H9 (cell line): ENCODE measurements around the gene ISY1. TPM values are rescaled to one million over a fixed set of nuclear protein-coding genes. Genes with fewer than 3 reads are reported as not detected.

ENCODE experiments used
- DNase-seq: peaks from one replicate; pipeline ENCODE4 v3.0.0-alpha.2; 2017
- H2AFZ ChIP-seq: one replicate; pipeline ENCODE4 v1.6.1; 2013; ENCODE audit warnings: mild to moderate bottlenecking, low read length, control low read depth, moderate library complexity
- H2AK5ac ChIP-seq: 2 replicates; pipeline ENCODE4 v1.6.1; 2013; ENCODE audit warnings: low read length, control low read depth, mixed read lengths; ENCODE audit not compliant: insufficient read length
- H2BK120ac ChIP-seq: one replicate; pipeline ENCODE4 v1.6.1; 2013; ENCODE audit warnings: low read depth, mild to moderate bottlenecking, low read length, control low read depth, inconsistent platforms; ENCODE audit not compliant: poor library complexity, severe bottlenecking
- H2BK12ac ChIP-seq: 2 replicates; pipeline ENCODE4 v1.6.1; 2013; ENCODE audit warnings: low read length, control low read depth, mixed read lengths, low read depth; ENCODE audit not compliant: insufficient read length
- H2BK15ac ChIP-seq: 2 replicates; pipeline ENCODE4 v1.6.1; 2013; ENCODE audit warnings: low read depth, low read length, control low read depth
- H2BK20ac ChIP-seq: one replicate; pipeline ENCODE4 v1.6.1; 2013; ENCODE audit warnings: low read depth, mild to moderate bottlenecking, low read length, control low read depth, inconsistent platforms; ENCODE audit not compliant: poor library complexity, severe bottlenecking
- H2BK5ac ChIP-seq: 2 replicates; pipeline ENCODE4 v1.6.1; 2013; ENCODE audit warnings: low read length, control low read depth, mixed read lengths; ENCODE audit not compliant: insufficient read length
- H3K14ac ChIP-seq: 2 replicates; pipeline ENCODE4 v1.6.1; 2013; ENCODE audit warnings: low read length, control low read depth; ENCODE audit not compliant: insufficient read depth
- H3K18ac ChIP-seq: 2 replicates; pipeline ENCODE4 v1.6.1; 2013; ENCODE audit warnings: low read depth, mild to moderate bottlenecking, mixed read lengths, low read length, control low read depth; ENCODE audit not compliant: insufficient read length
- H3K23ac ChIP-seq: 2 replicates; pipeline ENCODE4 v1.6.1; 2013; ENCODE audit warnings: low read length, control low read depth, mixed read lengths, low read depth; ENCODE audit not compliant: insufficient read length
- H3K23me2 ChIP-seq: 2 replicates; pipeline ENCODE4 v1.6.1; 2013; ENCODE audit warnings: low read depth, mild to moderate bottlenecking, mixed read lengths, low read length, control low read depth; ENCODE audit not compliant: insufficient read length, poor library complexity, severe bottlenecking
- H3K27ac ChIP-seq: 2 replicates; pipeline ENCODE4 v1.5.1; 2013; ENCODE audit warnings: low read length, control low read depth, mixed read lengths, low read depth; ENCODE audit not compliant: insufficient read length
- H3K27me3 ChIP-seq: 2 replicates; pipeline ENCODE4 v1.6.1; 2013; ENCODE audit warnings: low read length, control low read depth, inconsistent platforms; ENCODE audit not compliant: insufficient read depth
- H3K4ac ChIP-seq: 2 replicates; pipeline ENCODE4 v1.6.1; 2013; ENCODE audit warnings: low read depth, mild to moderate bottlenecking, control low read depth, inconsistent platforms, low read length, moderate library complexity
- H3K4me1 ChIP-seq: 2 replicates; pipeline ENCODE4 v1.6.1; 2013; ENCODE audit warnings: low read length, control low read depth, inconsistent platforms; ENCODE audit not compliant: insufficient read depth
- H3K4me2 ChIP-seq: 2 replicates; pipeline ENCODE4 v1.6.1; 2013; ENCODE audit warnings: low read length, control low read depth, mixed read lengths; ENCODE audit not compliant: insufficient read length, insufficient read depth
- H3K56ac ChIP-seq: 2 replicates; pipeline ENCODE4 v1.6.1; 2013; ENCODE audit warnings: low read depth, mild to moderate bottlenecking, mixed read lengths, low read length, control low read depth; ENCODE audit not compliant: insufficient read length
- H3K79me1 ChIP-seq: 2 replicates; pipeline ENCODE4 v1.6.1; 2013; ENCODE audit warnings: low read depth, mild to moderate bottlenecking, moderate library complexity, low read length, control low read depth, inconsistent platforms; ENCODE audit not compliant: insufficient read depth, poor library complexity, severe bottlenecking
- H3K79me2 ChIP-seq: 2 replicates; pipeline ENCODE4 v1.6.1; 2013; ENCODE audit warnings: low read length, control low read depth, inconsistent platforms; ENCODE audit not compliant: insufficient read depth
- H3K9ac ChIP-seq: 2 replicates; pipeline ENCODE4 v1.6.1; 2013; ENCODE audit warnings: low read length, control low read depth, mixed read lengths; ENCODE audit not compliant: insufficient read length; ENCODE audit errors: extremely low read depth
- H3K9me3 ChIP-seq: one replicate; pipeline ENCODE4 v1.6.1; 2013; ENCODE audit warnings: low read depth, low read length, inconsistent platforms; ENCODE audit not compliant: control insufficient read depth
- H3T11ph ChIP-seq: one replicate; pipeline ENCODE4 v1.6.1; 2013; ENCODE audit warnings: mild to moderate bottlenecking, low read length, control low read depth, inconsistent platforms
- H4K20me1 ChIP-seq: one replicate; pipeline ENCODE4 v1.6.1; 2013; ENCODE audit not compliant: control insufficient read depth, insufficient read length, insufficient read depth
- H4K5ac ChIP-seq: 2 replicates; pipeline ENCODE4 v1.6.1; 2013; ENCODE audit warnings: low read depth, mild to moderate bottlenecking, mixed read lengths, low read length, control low read depth; ENCODE audit not compliant: insufficient read length
- H4K8ac ChIP-seq: replicated peaks from 2 replicates; pipeline ENCODE4 v1.6.1; 2013; ENCODE audit warnings: low read length, control low read depth, mixed read lengths, low read depth; ENCODE audit not compliant: insufficient read length
- H4K91ac ChIP-seq: 2 replicates; pipeline ENCODE4 v1.6.1; 2013; ENCODE audit warnings: low read depth, mild to moderate bottlenecking, moderate library complexity, mixed read lengths, low read length, control low read depth; ENCODE audit not compliant: insufficient read length
- H3K27ac Mint-ChIP-seq, 3 experiments: 2 replicates in 2 of 3; 3 replicates in 1 of 3; pipeline ENCODE4 v1.8.0; 2020 to 2021; ENCODE audit warnings: mixed read lengths in 3 of 3, mild to moderate bottlenecking in 1 of 3, moderate library complexity in 1 of 3
- H3K27me3 Mint-ChIP-seq: 2 replicates; pipeline ENCODE4 v1.8.0; 2021; ENCODE audit warnings: low read depth, mild to moderate bottlenecking, moderate library complexity, mixed read lengths
- H3K36me3 Mint-ChIP-seq, 3 experiments: 2 replicates in 2 of 3; 3 replicates in 1 of 3; pipeline ENCODE4 v1.8.0; 2020 to 2021; ENCODE audit warnings: low read depth in 3 of 3, mixed read lengths in 3 of 3; ENCODE audit not compliant: insufficient read depth in 1 of 3
- H3K4me1 Mint-ChIP-seq, 2 experiments: 2 replicates each; pipeline ENCODE4 v1.8.0; 2020; ENCODE audit warnings: mixed read lengths in 2 of 2
- H3K4me3 Mint-ChIP-seq, 2 experiments: 2 replicates in 1 of 2; 3 replicates in 1 of 2; pipeline ENCODE4 v1.8.0; 2020 to 2021; ENCODE audit warnings: mild to moderate bottlenecking in 2 of 2, mixed read lengths in 2 of 2, moderate library complexity in 1 of 2
- H3K9me3 Mint-ChIP-seq, 2 experiments: 2 replicates in 1 of 2; 3 replicates in 1 of 2; pipeline ENCODE4 v1.8.0; 2020; ENCODE audit warnings: mild to moderate bottlenecking in 2 of 2, mixed read lengths in 2 of 2, moderate library complexity in 1 of 2
- WGBS: extraction: QIAGEN DNeasy Blood & Tissue Kit; methylation state at CpG from one replicate; pipeline ENCODE4 v1.1.7; 2013; ENCODE audit warnings: missing lambda C conversion rate, low lambda C conversion rate, mixed read lengths; ENCODE audit not compliant: insufficient read length; ENCODE audit errors: extremely low coverage; 5-methylcytosine and 5-hydroxymethylcytosine counted together
- total RNA-seq: library from RNA; stranded (reverse); gene quantifications from 2 replicates; pipeline ENCODE4 v1.2.1, GENCODE V29; 2021
- TF ChIP-seq, protein P1 (sequence below): fragments of 200-600 bp; sonication (generic); conservative IDR thresholded peaks from 3 replicates; pipeline ENCODE4 v1.8.0; 2021; ENCODE audit warnings: antibody characterized with exemption, mild to moderate bottlenecking

The ISY1 gene
- total RNA-seq, 1 experiment from 2014 or later, result 28.1 TPM

DNA sequence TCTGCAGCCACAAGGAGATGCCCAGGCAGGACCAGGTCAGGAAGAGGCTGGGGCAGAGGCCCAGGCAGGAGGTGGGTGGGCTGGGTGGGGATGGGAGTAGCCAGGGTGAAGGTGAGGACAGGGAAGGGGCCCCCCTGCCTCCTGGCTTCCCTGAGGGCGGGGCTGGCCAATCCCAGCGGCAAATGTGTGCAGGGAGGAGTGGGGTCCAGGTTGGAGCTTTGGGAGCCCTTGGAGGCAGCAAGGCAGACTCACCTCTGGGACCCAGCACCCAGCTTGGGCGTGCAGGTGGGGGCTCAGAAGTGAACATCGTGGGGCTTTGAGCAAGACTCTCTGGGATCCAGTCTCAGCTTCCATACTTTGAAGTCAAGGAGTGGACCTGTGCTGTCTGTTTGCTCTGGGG is 75.0 kb downstream of the ISY1 start:
- H3K23me2 ChIP-seq, result no peaks in the 10 kb centered on the region
- no peaks in the 10 kb centered on the region for H3K9me3 ChIP-seq
- no peaks in the 10 kb centered on the region for H4K20me1 ChIP-seq
- DNase-seq, result no peak
- no peak overlapping the region for H2AFZ ChIP-seq
- H3K4ac ChIP-seq, result no peak overlapping the region
- H3K4me3 Mint-ChIP-seq, result no peak overlapping the region
- no peak overlapping the region for H2AK5ac ChIP-seq
- H3K79me1 ChIP-seq, result no peaks in the 10 kb centered on the region
- no peak overlapping the region for H2BK5ac ChIP-seq
- no peak overlapping the region for H2BK15ac ChIP-seq
- no peak overlapping the region for H3K18ac ChIP-seq
- H3K9ac ChIP-seq, result no peak overlapping the region
- H4K8ac ChIP-seq, result no peak overlapping the region
- no peak overlapping the region for H4K91ac ChIP-seq
- H2BK20ac ChIP-seq, result no peak overlapping the region
- H4K5ac ChIP-seq, result no peak overlapping the region
- H2BK120ac ChIP-seq, result no peak overlapping the region
- H3K27me3 Mint-ChIP-seq, result peaks cover 8% of the 10 kb centered on the region
- no peak overlapping the region for H3K4me2 ChIP-seq
- H3K4me1 Mint-ChIP-seq, result no peaks in the 10 kb centered on the region
- H3T11ph ChIP-seq, result no peak overlapping the region
- no peak overlapping the region for H2BK12ac ChIP-seq
- no peaks in the 10 kb centered on the region for H3K36me3 Mint-ChIP-seq
- H3K79me2 ChIP-seq, result no peaks in the 10 kb centered on the region
- H3K27ac Mint-ChIP-seq, result peak overlapping the region in 1 of 3 experiments; percentile 91; a peak in 1 of 7 replicates
- H3K4me1 ChIP-seq, result no peaks in the 10 kb centered on the region
- H3K56ac ChIP-seq, result no peak overlapping the region
- TF ChIP-seq, protein P1, sequence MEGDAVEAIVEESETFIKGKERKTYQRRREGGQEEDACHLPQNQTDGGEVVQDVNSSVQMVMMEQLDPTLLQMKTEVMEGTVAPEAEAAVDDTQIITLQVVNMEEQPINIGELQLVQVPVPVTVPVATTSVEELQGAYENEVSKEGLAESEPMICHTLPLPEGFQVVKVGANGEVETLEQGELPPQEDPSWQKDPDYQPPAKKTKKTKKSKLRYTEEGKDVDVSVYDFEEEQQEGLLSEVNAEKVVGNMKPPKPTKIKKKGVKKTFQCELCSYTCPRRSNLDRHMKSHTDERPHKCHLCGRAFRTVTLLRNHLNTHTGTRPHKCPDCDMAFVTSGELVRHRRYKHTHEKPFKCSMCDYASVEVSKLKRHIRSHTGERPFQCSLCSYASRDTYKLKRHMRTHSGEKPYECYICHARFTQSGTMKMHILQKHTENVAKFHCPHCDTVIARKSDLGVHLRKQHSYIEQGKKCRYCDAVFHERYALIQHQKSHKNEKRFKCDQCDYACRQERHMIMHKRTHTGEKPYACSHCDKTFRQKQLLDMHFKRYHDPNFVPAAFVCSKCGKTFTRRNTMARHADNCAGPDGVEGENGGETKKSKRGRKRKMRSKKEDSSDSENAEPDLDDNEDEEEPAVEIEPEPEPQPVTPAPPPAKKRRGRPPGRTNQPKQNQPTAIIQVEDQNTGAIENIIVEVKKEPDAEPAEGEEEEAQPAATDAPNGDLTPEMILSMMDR, result no peak
- no peak overlapping the region for H3K27ac ChIP-seq
- no peak overlapping the region for H3K23ac ChIP-seq
- H3K9me3 Mint-ChIP-seq, result no peaks in the 10 kb centered on the region
- H3K14ac ChIP-seq, result no peak overlapping the region
- H3K27me3 ChIP-seq, result no peaks in the 10 kb centered on the region
- no CpG with 5 or more reads among the region's 4 CpGs for WGBS
